ENCODE data around the gene CAGE1.

CAGE1 gene

GRCh38 chr6:7414811-7415210 is 25.3 kb upstream of the CAGE1 start:
- H3K4me3 ChIP-seq (ENCODE audit: low read depth, low read length, poor library complexity, severe bottlenecking): no peak overlapping the region
- H3K4me1 ChIP-seq (ENCODE audit: insufficient read depth, low read length, severe bottlenecking): no peaks in the 10 kb centered on the region
- TF ChIP-seq EZH2 (IDR thresholded peaks at IDR 0.05; ENCODE audit: borderline replicate concordance, low read length) (no peak), CTCF (IDR thresholded peaks at IDR 0.05; ENCODE audit: low read length) (no peak)
- no peak overlapping the region for H3K27ac ChIP-seq (ENCODE audit: low read depth, low read length, poor library complexity, severe bottlenecking)
- H3K9me3 ChIP-seq (ENCODE audit: low read length): no peaks in the 10 kb centered on the region
- H2AFZ ChIP-seq (ENCODE audit: low read length): no peak overlapping the region
- H3K9me2 ChIP-seq (ENCODE audit: low read depth, low read length): no peaks in the 10 kb centered on the region
- no peak overlapping the region for H3K9ac ChIP-seq (ENCODE audit: low read length)
- H3F3A ChIP-seq (ENCODE audit: insufficient read depth, low read length): no peaks in the 10 kb centered on the region
- H3K27me3 ChIP-seq (ENCODE audit: insufficient read depth, low read length): no peaks in the 10 kb centered on the region
- no peaks in the 10 kb centered on the region for H4K20me1 ChIP-seq (ENCODE audit: insufficient read depth, low read length)
- no peak overlapping the region for H3K4me2 ChIP-seq (ENCODE audit: low read length)
- peaks cover 97% of the 10 kb centered on the region for H3K36me3 ChIP-seq (ENCODE audit: insufficient read depth, low read length)
- H3K79me2 ChIP-seq (ENCODE audit: insufficient read depth, low read length): no peaks in the 10 kb centered on the region

GRCh38 chr6:7413151-7413823 is 23.7 kb upstream of the CAGE1 start:
- no peaks in the 10 kb centered on the region for H4K20me1 ChIP-seq (ENCODE audit: insufficient read depth, low read length)
- H3K4me3 ChIP-seq (ENCODE audit: low read depth, low read length, poor library complexity, severe bottlenecking): no peak overlapping the region
- H3K27me3 ChIP-seq (ENCODE audit: insufficient read depth, low read length): no peaks in the 10 kb centered on the region
- no peak overlapping the region for H3K9ac ChIP-seq (ENCODE audit: low read length)
- H3K9me3 ChIP-seq (ENCODE audit: low read length): no peaks in the 10 kb centered on the region
- H3K4me1 ChIP-seq (ENCODE audit: insufficient read depth, low read length, severe bottlenecking): no peaks in the 10 kb centered on the region
- H3K9me2 ChIP-seq (ENCODE audit: low read depth, low read length): no peaks in the 10 kb centered on the region
- TF ChIP-seq CTCF (IDR thresholded peaks at IDR 0.05; ENCODE audit: low read length) (no peak), EZH2 (IDR thresholded peaks at IDR 0.05; ENCODE audit: borderline replicate concordance, low read length) (no peak)
- H3F3A ChIP-seq (ENCODE audit: insufficient read depth, low read length): no peaks in the 10 kb centered on the region
- H2AFZ ChIP-seq (ENCODE audit: low read length): no peak overlapping the region
- no peaks in the 10 kb centered on the region for H3K79me2 ChIP-seq (ENCODE audit: insufficient read depth, low read length)
- H3K27ac ChIP-seq (ENCODE audit: low read depth, low read length, poor library complexity, severe bottlenecking): no peak overlapping the region
- H3K4me2 ChIP-seq (ENCODE audit: low read length): no peak overlapping the region
- peaks cover 87% of the 10 kb centered on the region for H3K36me3 ChIP-seq (ENCODE audit: insufficient read depth, low read length)

- Histone ChIP-seq H3K79me2 (ENCODE audit: insufficient read depth, low read length) (no peaks in the 10 kb centered on the region), H3K27me3 (ENCODE audit: insufficient read depth, low read length) (no peaks in the 10 kb centered on the region), H3K36me3 (ENCODE audit: insufficient read depth, low read length) (peaks cover 88% of the 10 kb centered on the region), H3K4me1 (ENCODE audit: insufficient read depth, low read length, severe bottlenecking) (no peaks in the 10 kb centered on the region), H3K27ac (ENCODE audit: low read depth, low read length, poor library complexity, severe bottlenecking) (no peak overlapping the region), H3K9ac (ENCODE audit: low read length) (no peak overlapping the region), H3K9me3 (ENCODE audit: low read length) (no peaks in the 10 kb centered on the region), H4K20me1 (ENCODE audit: insufficient read depth, low read length) (no peaks in the 10 kb centered on the region), H3F3A (ENCODE audit: insufficient read depth, low read length) (no peaks in the 10 kb centered on the region), H2AFZ (ENCODE audit: low read length) (no peak overlapping the region), H3K9me2 (ENCODE audit: low read depth, low read length) (no peaks in the 10 kb centered on the region), H3K4me2 (ENCODE audit: low read length) (no peak overlapping the region), H3K4me3 (ENCODE audit: low read depth, low read length, poor library complexity, severe bottlenecking) (no peak overlapping the region)
- no peak for TF ChIP-seq CTCF (IDR thresholded peaks at IDR 0.05; ENCODE audit: low read length)
- no peak for TF ChIP-seq EZH2 (IDR thresholded peaks at IDR 0.05; ENCODE audit: borderline replicate concordance, low read length)
Measured at GRCh38 chr6:7411328-7411727, 21.8 kb upstream of the CAGE1 start.

All from OCI-LY1 (cell line).